HG02852 (cell line): ENCODE results near the gene SLC4A1.

Source experiments
- ATAC-seq: cut with Tn5 transposase; IDR thresholded peaks from one replicate; pipeline ENCODE4 v1.9.1; 2021; ENCODE audit warnings: mild to moderate bottlenecking, moderate library complexity; ENCODE audit not compliant: unreplicated experiment

Gene SLC4A1

GRCh38 chr17:44207319-44207718, 60.6 kb downstream of the SLC4A1 start:
- no peak for ATAC-seq

DNA sequence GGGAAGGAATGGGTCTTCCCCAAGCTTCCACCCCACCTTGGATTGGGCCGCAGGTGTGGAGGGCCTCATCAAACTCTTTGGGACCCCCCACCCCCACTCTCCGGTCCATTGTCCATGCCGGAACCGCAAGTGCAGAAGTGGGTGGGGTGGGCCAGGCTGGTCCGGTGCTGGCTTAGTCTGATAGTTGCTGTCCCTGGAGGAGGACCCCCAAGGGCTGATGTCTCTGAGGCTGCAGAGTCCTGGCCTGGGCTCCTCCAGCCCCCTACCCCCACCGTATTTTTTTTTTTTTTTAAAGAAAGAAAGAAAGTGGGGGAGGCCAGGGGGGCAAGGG, 61.1 kb downstream of the SLC4A1 start:
- ATAC-seq: no peak

- no peak for ATAC-seq
Observed at GRCh38 chr17:44205962-44206824, 61.7 kb downstream of the SLC4A1 start.

- no peak for ATAC-seq
Observed at GRCh38 chr17:44204441-44204882, 63.5 kb downstream of the SLC4A1 start.

DNA sequence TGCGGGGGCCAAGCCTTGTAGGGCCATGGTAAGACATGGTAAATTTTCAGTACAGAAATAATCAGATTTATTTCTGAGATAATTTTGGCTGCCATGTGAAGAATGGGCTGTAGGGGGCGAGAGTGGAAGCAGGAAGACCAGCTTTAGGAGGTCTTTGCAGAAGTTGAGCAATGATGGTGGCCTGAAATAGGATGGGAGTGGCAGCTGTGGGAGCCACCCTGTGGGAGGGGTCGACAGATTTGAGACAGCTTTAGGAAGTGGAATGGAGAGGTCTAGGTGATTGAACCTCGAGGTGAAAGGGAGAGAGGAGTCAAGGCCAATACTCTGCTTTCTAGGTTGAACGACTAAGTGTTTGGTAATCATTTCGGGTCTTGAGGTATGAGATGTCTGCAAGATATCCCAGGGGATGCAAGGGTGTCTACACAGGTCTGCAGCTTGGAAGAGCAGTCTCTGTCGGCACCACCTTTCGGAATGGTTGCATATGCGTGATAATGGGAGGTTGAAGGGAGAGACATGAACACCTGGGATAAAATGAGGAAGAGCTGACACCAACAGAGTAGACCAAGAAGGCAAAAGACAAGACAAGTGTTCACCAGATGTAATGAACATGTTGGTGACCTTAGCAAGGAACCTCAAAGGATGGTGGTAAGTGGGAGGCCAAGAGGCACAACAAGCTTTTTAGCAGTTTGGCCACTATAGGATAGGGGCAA, 64.0 kb downstream of the SLC4A1 start:
- no peak for ATAC-seq

- ATAC-seq: no peak
Observed at GRCh38 chr17:44202756-44203155, 65.2 kb downstream of the SLC4A1 start.

DNA sequence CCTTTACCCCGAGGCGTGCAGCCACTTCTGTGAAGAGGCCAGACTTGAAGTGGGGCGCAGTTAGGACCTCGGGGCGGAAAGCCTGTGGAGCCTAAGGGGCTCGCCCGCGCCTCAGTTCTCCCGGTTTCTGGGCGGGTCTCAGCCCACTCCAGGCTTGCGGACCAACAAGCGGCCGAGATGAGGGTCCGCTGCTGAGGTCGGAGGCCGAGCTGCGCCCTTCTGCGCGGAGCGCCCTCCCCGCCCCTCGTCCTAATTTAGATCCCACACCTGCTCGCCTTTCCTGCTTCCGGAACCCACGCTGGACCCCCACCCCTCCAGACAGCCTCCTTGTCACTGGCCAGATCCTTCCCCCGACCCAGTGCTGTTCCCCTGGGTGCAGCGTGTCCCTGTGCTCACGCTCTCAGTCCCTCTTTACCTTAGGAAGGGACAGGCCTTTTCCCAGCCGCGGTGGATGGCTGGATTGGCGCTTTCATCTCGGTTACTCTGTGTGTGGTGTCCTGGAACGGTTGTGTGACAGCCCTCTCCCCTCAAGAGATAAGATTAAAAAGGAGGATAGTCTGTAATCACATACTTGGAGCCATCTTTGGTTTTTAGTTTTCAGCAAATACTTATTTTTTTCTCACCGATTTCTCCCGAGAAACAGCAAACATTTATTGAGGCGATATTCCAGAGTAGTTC, 67.3 kb downstream of the SLC4A1 start:
- ATAC-seq: peak; percentile 8

- ATAC-seq: peak; percentile 58
Observed at GRCh38 chr17:44199553-44200477, 68.1 kb downstream of the SLC4A1 start, which contains the start of gene ATXN7L3. Gene ATXN7L3, minus strand, starts transcription at chr17:44199884. Its CDS starts 1,814 bp downstream, at chr17:44198070.

DNA sequence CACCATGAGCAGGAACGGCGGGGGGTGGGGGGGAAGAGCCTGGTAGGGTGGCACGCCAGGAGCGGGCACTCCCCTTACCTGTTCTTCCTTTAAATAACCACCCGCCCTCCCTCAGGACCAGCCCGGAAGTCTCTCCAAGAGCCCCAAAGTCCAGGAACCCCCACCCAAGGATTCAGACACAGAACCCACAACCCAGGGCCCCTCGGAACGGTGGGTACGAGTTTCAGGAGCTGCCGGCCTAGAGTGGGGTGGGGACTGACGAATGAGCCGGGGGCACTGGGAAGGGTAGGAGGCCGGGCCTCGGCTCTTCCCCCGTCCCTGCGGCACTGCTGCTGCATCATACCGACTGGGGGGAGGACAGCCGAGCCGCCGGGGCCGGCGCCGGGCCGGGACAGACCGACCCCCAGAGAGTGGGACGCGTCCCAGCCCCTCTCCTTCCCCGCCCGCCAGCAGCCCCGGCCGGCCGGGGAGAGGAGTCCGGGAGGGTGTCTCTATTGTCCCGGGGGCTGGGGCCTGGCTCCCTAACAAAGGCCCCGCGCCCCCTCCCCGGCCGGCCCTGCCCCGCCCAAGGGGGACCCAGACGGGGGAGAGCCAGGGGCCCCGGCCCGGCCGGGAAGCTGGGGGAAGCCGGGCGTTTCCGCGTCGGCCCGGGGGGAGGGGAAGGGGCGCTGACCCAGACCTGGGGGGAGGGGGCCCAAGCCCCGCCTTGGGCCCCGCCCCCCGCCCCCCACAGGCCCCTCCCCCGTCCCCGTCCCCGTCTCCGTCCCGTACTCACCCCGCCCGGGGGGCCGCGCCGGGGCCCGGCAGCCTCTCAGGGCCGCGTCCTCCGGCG, 69.0 kb downstream of the SLC4A1 start:
- ATAC-seq: peak; percentile 17
